Activated CD4-positive, alpha-beta T cell treated with anti-CD3 and anti-CD28 coated beads for 24 hours (primary cell): ENCODE measurements around the gene FMN1.

Experiments
- DNase-seq, 2 donors: peaks; one replicate each; pipeline ENCODE4 v3.0.0-alpha.2; 2020; ENCODE audit warnings: low read depth in 2 of 2

The FMN1 gene

GRCh38 chr15:33125894-33126537, 68.5 kb downstream of the FMN1 start:
- no peak for DNase-seq

- no peak for DNase-seq
Measured at GRCh38 chr15:33124811-33125210, 69.7 kb downstream of the FMN1 start.

- DNase-seq = no peak
Measured at GRCh38 chr15:33124279-33124678, 70.2 kb downstream of the FMN1 start.

- no peak for DNase-seq
Measured at GRCh38 chr15:33119865-33120264, 74.6 kb downstream of the FMN1 start.

GRCh38 chr15:33119273-33119672, 75.2 kb downstream of the FMN1 start:
- no peak for DNase-seq

GRCh38 chr15:33116198-33116597, 78.3 kb downstream of the FMN1 start:
- no peak for DNase-seq

GRCh38 chr15:33115191-33115861, 79.2 kb downstream of the FMN1 start:
- DNase-seq = no peak

GRCh38 chr15:33114374-33114717, 80.2 kb downstream of the FMN1 start:
- DNase-seq = no peak

GRCh38 chr15:33113666-33114373, 80.7 kb downstream of the FMN1 start:
- no peak for DNase-seq

- DNase-seq = no peak
Measured at GRCh38 chr15:33112541-33113105, 81.9 kb downstream of the FMN1 start.

- no peak for DNase-seq
Measured at GRCh38 chr15:33111041-33111451, 83.5 kb downstream of the FMN1 start.

- no peak for DNase-seq
Measured at GRCh38 chr15:33109345-33109744, 85.2 kb downstream of the FMN1 start.

- no peak for DNase-seq
Measured at GRCh38 chr15:33108518-33108917, 86.0 kb downstream of the FMN1 start.

GRCh38 chr15:33107950-33108349, 86.6 kb downstream of the FMN1 start:
- DNase-seq = no peak

- no peak for DNase-seq
Measured at GRCh38 chr15:33104212-33104611, 90.3 kb downstream of the FMN1 start.

GRCh38 chr15:33101036-33101435, 93.5 kb downstream of the FMN1 start:
- DNase-seq = no peak

GRCh38 chr15:33100314-33100713, 94.2 kb downstream of the FMN1 start:
- DNase-seq = no peak

- DNase-seq = no peak
Measured at GRCh38 chr15:33099739-33100138, 94.8 kb downstream of the FMN1 start.

- no peak for DNase-seq
Measured at GRCh38 chr15:33099213-33099612, 95.3 kb downstream of the FMN1 start.

GRCh38 chr15:33098094-33099058, 96.1 kb downstream of the FMN1 start:
- no peak for DNase-seq

GRCh38 chr15:33096134-33096533, 98.4 kb downstream of the FMN1 start:
- DNase-seq = no peak

- no peak for DNase-seq
Measured at GRCh38 chr15:33095641-33096040, 98.9 kb downstream of the FMN1 start.
